Breast epithelium (tissue), 3 donors: ENCODE measurements around the gene ASMTL.
"Not testable (repeated sequence)": the region's sequence is repeated elsewhere in the genome, so short reads cannot be mapped to it uniquely, and the experiment has no call there.

ENCODE experiments used
- POLR2A ChIP-seq: fragments of 450-650 bp; IDR thresholded peaks from one replicate; pipeline ENCODE4 v1.6.1; 2016; ENCODE audit warnings: antibody characterized with exemption, mild to moderate bottlenecking, moderate library complexity
- POLR2AphosphoS5 ChIP-seq, 3 donors: sonication (generic); formaldehyde crosslinking; IDR thresholded peaks; one replicate each; pipeline ENCODE4 v1.6.1; 2017; ENCODE audit warnings: antibody characterized with exemption in 3 of 3
- TF ChIP-seq, protein P1 (sequence below), 3 donors: fragments of 450-650 bp; IDR thresholded peaks; one replicate each; pipeline ENCODE4 v1.5.1; 2016 to 2017; ENCODE audit warnings: antibody characterized with exemption in 3 of 3, mild to moderate bottlenecking in 3 of 3, moderate library complexity in 3 of 3

- TF ChIP-seq, protein P1, sequence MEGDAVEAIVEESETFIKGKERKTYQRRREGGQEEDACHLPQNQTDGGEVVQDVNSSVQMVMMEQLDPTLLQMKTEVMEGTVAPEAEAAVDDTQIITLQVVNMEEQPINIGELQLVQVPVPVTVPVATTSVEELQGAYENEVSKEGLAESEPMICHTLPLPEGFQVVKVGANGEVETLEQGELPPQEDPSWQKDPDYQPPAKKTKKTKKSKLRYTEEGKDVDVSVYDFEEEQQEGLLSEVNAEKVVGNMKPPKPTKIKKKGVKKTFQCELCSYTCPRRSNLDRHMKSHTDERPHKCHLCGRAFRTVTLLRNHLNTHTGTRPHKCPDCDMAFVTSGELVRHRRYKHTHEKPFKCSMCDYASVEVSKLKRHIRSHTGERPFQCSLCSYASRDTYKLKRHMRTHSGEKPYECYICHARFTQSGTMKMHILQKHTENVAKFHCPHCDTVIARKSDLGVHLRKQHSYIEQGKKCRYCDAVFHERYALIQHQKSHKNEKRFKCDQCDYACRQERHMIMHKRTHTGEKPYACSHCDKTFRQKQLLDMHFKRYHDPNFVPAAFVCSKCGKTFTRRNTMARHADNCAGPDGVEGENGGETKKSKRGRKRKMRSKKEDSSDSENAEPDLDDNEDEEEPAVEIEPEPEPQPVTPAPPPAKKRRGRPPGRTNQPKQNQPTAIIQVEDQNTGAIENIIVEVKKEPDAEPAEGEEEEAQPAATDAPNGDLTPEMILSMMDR (IDR thresholded peaks at IDR 0.05), result not testable (repeated sequence)
- TF ChIP-seq POLR2A; POLR2AphosphoS5 (IDR thresholded peaks at IDR 0.05): not testable (repeated sequence)
Observed at GRCh38 chrX:1482530-1482928, 29.8 kb upstream of the ASMTL start.
